Transverse colon (tissue), 4 donors: Measurements from ENCODE around the gene HPCAL1. TPM values are rescaled to one million over a fixed set of nuclear protein-coding genes. Genes with fewer than 3 reads are reported as not detected.

ENCODE experiments used
- DNase-seq: peaks from one replicate; pipeline ENCODE4 v3.0.0-alpha.2; 2019
- H3K27ac ChIP-seq, 4 donors: fragments of 200-600 bp; sonication (generic); 2 replicates each; pipeline ENCODE4 v1.5.1; 2016 to 2018; ENCODE audit warnings: inconsistent platforms in 4 of 4
- H3K27me3 ChIP-seq: fragments of 200-600 bp; sonication (generic); 2 replicates; pipeline ENCODE4 v1.5.1; 2017; ENCODE audit warnings: inconsistent platforms
- H3K36me3 ChIP-seq, 4 donors: fragments of 200-600 bp; sonication (generic); 2 replicates each; pipeline ENCODE4 v1.5.1; 2017 to 2019; ENCODE audit warnings: inconsistent platforms in 4 of 4
- H3K4me1 ChIP-seq, 4 donors: fragments of 200-600 bp; sonication (generic); 2 replicates each; pipeline ENCODE4 v1.5.1; 2017 to 2020; ENCODE audit warnings: inconsistent platforms in 4 of 4
- H3K4me3 ChIP-seq, 4 donors: fragments of 200-600 bp; sonication (generic); 1 replicate in 1 of 4; 2 replicates in 3 of 4; pipeline versions ENCODE4 v1.5.1 to v1.6.1; 2017 to 2019; ENCODE audit warnings: inconsistent platforms in 4 of 4
- H3K9me3 ChIP-seq, 2 donors: fragments of 200-600 bp; sonication (generic); 2 replicates each; pipeline ENCODE4 v1.5.1; 2017 to 2019; ENCODE audit warnings: inconsistent platforms in 2 of 2
- CTCF ChIP-seq, 5 experiments: fragments of 200-600 bp in 3 of 5; fragments of 450-650 bp in 2 of 5; sonication (generic) in 3 of 5; IDR thresholded peaks; 1 replicate in 2 of 5; 2 replicates in 3 of 5; pipeline ENCODE4 v1.5.1; 2016 to 2017; ENCODE audit warnings: antibody characterized with exemption in 5 of 5, inconsistent platforms in 3 of 5, mild to moderate bottlenecking in 2 of 5, moderate library complexity in 1 of 5
- EP300 ChIP-seq: sonication (generic); formaldehyde crosslinking; IDR thresholded peaks from one replicate; pipeline ENCODE4 v1.6.1; 2017; ENCODE audit warnings: antibody characterized with exemption, low read depth
- POLR2A ChIP-seq: fragments of 450-650 bp; IDR thresholded peaks from one replicate; pipeline ENCODE4 v1.6.1; 2016; ENCODE audit warnings: antibody characterized with exemption, mild to moderate bottlenecking, moderate library complexity
- POLR2AphosphoS5 ChIP-seq, 3 donors: sonication (generic); formaldehyde crosslinking; IDR thresholded peaks; one replicate each; pipeline ENCODE4 v1.6.1; 2016; ENCODE audit warnings: antibody characterized with exemption in 3 of 3
- WGBS, 2 donors: methylation state at CpG; one replicate each; pipeline ENCODE4 v1.1.5; 2018; ENCODE audit warnings: low coverage in 1 of 2; 5-methylcytosine and 5-hydroxymethylcytosine counted together
- in situ Hi-C, 4 donors: fragments of 200-750 bp; cut with MboI; loops; one replicate each; pipeline versions ENCODE4 v1.15.0 to v1.15.1; 2017; ENCODE audit warnings: low sequenced_read_pairs in 3 of 4, low pct_ligation_motif_present in 1 of 4, low pct_unique_long_range_greater_than_20kb in 1 of 4
- intact Hi-C: fragments of 100-400 bp; cut with DNase I; formaldehyde crosslinking; loops from one replicate; pipeline ENCODE4 v1.15.1; 2023; ENCODE audit warnings: low total_unique reads
- total RNA-seq, 4 donors: library from RNA; depleted of rRNA; stranded (reverse); fragments of >200 nt; gene quantifications; one replicate each; pipeline ENCODE4 v1.1.0, GENCODE V29; 2016

Gene HPCAL1
- total RNA-seq, 4 donors from 2014 or later: 88.9 to 221 (median 129) TPM

GRCh38 chr2:10402062-10402585, 99.4 kb downstream of the HPCAL1 start:
- no peaks in the 10 kb centered on the region for H3K27me3 ChIP-seq
- H3K4me1 ChIP-seq: peaks cover 17 to 54% (median 27%) of the 10 kb centered on the region in 4 donors
- no peaks in the 10 kb centered on the region for H3K9me3 ChIP-seq
- intact Hi-C loops (no loop called here), in situ Hi-C loops (loop anchor here in 2 of 4 donors (25.0 kb wide), 2 partner anchors 115 to 265 kb away; no protein-coding TSS in a partner anchor)
- peak; percentile 29 for DNase-seq
- H3K36me3 ChIP-seq: no peaks in the 10 kb centered on the region
- H3K4me3 ChIP-seq: no peak overlapping the region
- TF ChIP-seq CTCF (IDR thresholded peaks at IDR 0.05) (no peak), POLR2AphosphoS5 (IDR thresholded peaks at IDR 0.05) (peak in 2 of 3 donors; percentile 19), EP300 (no peak)
- WGBS, 2 donors: 87 to 92% methylated on average over 6 to 14 of the region's 14 CpGs
- H3K27ac ChIP-seq: peak overlapping the region; percentile 21 to 80 (median 60)

- H3K9me3 ChIP-seq: no peaks in the 10 kb centered on the region
These were observed 100.0 kb downstream of the HPCAL1 start for GRCh38 chr2:10402653-10403215.

GRCh38 chr2:10404324-10405143, 101.8 kb downstream of the HPCAL1 start:
- no peak for DNase-seq
- Histone ChIP-seq H3K36me3 (no peaks in the 10 kb centered on the region), H3K4me1 (peaks cover 34 to 68% (median 43%) of the 10 kb centered on the region in 4 donors), H3K4me3 (no peak overlapping the region), H3K9me3 (no peaks in the 10 kb centered on the region), H3K27ac (peak overlapping the region; percentile 80 to 87 (median 86)), H3K27me3 (no peaks in the 10 kb centered on the region)
- TF ChIP-seq EP300 (no peak), CTCF (IDR thresholded peaks at IDR 0.05) (no peak), POLR2A (no peak), POLR2AphosphoS5 (IDR thresholded peaks at IDR 0.05) (peak in 2 of 3 donors; percentile 8 to 29)
- in situ Hi-C loops (loop anchor here in 2 of 4 donors (25.0 kb wide), 2 partner anchors 117 to 267 kb away; no protein-coding TSS in a partner anchor), intact Hi-C loops (loop anchor here (5.0 kb wide), 1 partner anchor 102 kb away; the partner anchor contains the start of gene HPCAL1)
- WGBS, 2 donors: 76% methylated on average over 19 of the region's 20 CpGs; no CpG with 5 or more reads in 1 of the 2 donors

More at GRCh38 chr2:10402653-10403215, 100.0 kb downstream of the HPCAL1 start:
- H3K27ac ChIP-seq: peak overlapping the region; percentile 8 to 80 (median 42)
- no peak for DNase-seq
- H3K4me3 ChIP-seq: no peak overlapping the region
- no peaks in the 10 kb centered on the region for H3K36me3 ChIP-seq
- H3K4me1 ChIP-seq: peaks cover 23 to 61% (median 33%) of the 10 kb centered on the region in 4 donors
- TF ChIP-seq POLR2A: no peak
- no peak for TF ChIP-seq POLR2AphosphoS5 (IDR thresholded peaks at IDR 0.05)
- TF ChIP-seq EP300: no peak
- TF ChIP-seq CTCF (IDR thresholded peaks at IDR 0.05): no peak
- intact Hi-C loops: no loop called here
- 88 to 90% methylated on average over 2 to 8 of the region's 8 CpGs for WGBS, 2 donors
- no peaks in the 10 kb centered on the region for H3K27me3 ChIP-seq
- in situ Hi-C loops: loop anchor here in 2 of 4 donors (25.0 kb wide), 2 partner anchors 115 to 265 kb away; no protein-coding TSS in a partner anchor

- no peaks in the 10 kb centered on the region for H3K36me3 ChIP-seq
- WGBS, 2 donors: 78% methylated on average over 3 of the region's 13 CpGs; no CpG with 5 or more reads in 1 of the 2 donors
- TF ChIP-seq POLR2A: no peak
- no peak for TF ChIP-seq CTCF (IDR thresholded peaks at IDR 0.05)
- TF ChIP-seq POLR2AphosphoS5 (IDR thresholded peaks at IDR 0.05): peak; percentile 27 to 59 (median 41)
- peak; percentile 78 for TF ChIP-seq EP300
- no peaks in the 10 kb centered on the region for H3K27me3 ChIP-seq
- H3K27ac ChIP-seq: peak overlapping the region; percentile 80 to 87 (median 86)
- peaks cover 33 to 72% (median 43%) of the 10 kb centered on the region in 4 donors for H3K4me1 ChIP-seq
- peak; percentile 49 for DNase-seq
- in situ Hi-C loops: loop anchor here in 2 of 4 donors (25.0 kb wide), 2 partner anchors 118 to 268 kb away; no protein-coding TSS in a partner anchor
- intact Hi-C loops: loop anchor here (5.0 kb wide), 1 partner anchor 103 kb away; the partner anchor contains the start of gene HPCAL1
- H3K9me3 ChIP-seq: no peaks in the 10 kb centered on the region
- no peak overlapping the region for H3K4me3 ChIP-seq
These were observed 102.7 kb downstream of the HPCAL1 start for GRCh38 chr2:10405448-10405847.
